H54 (cell line): Measurements from ENCODE around the gene XYLB.
"Not testable (repeated sequence)": the region's sequence is repeated elsewhere in the genome, so short reads cannot be mapped to it uniquely, and the experiment has no call there.

Experiments
- DNase-seq: peaks from one replicate; pipeline ENCODE4 v3.0.0; 2011; ENCODE audit warnings: low spot score, mixed read lengths; ENCODE audit not compliant: insufficient read length
- FAIRE-seq: peaks from 3 replicates; lab custom pipeline; 2011; peaks lifted over from hg19 to GRCh38; lab: Jason Lieb, UNC
- POLR2A ChIP-seq: IDR thresholded peaks from 2 replicates; pipeline ENCODE4 v1.6.1; 2011; ENCODE audit warnings: low read depth, mild to moderate bottlenecking, low read length

Gene XYLB

GRCh38 chr3:38314764-38315487 lies 31.7 kb upstream of the XYLB start:
- TF ChIP-seq POLR2A: no peak
- DNase-seq: no peak
- no peak for FAIRE-seq

- FAIRE-seq (no peak), DNase-seq (no peak)
- TF ChIP-seq POLR2A: no peak
Measured at GRCh38 chr3:38315488-38316230, 30.9 kb upstream of the XYLB start.

DNA sequence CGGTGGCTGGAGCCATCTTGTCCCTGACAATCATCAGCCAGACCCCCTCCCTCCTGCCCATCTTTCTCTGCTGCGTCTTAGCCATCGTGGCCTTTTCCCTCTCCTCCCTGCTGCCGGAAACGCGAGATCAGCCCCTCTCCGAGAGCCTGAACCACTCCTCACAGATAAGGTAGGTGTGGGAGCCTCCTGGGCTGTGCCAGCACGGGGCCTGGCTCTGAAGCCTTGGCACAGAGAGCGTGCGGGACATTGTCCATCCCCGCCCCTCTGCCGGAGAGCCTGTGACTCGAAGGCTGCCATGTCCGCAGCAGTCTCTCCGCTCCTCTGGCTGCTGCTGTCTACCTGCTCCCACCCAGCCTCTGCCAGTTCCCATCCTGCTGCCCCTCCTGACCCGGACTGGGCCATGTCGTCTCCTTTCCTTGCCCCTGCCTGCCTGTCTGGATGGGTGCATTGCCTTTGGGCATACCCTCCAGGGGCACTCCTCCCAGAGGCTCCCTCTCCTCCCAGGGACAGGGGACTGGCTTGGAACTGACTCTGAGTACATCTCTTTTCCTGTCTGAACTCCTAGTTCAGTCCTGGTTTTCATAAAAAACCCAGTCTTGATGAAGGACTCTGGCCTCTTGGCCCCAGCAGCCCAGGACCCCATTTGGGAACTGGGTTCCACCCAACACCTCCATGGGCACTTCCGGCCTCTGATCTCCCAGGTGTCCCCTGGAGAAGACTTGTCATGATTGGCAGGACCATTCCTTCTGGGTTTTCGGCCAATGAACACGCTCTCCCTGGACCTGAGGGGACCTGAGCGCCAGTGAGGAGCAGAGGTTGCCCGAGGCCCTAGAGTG lies 30.0 kb upstream of the XYLB start:
- no peak for DNase-seq
- FAIRE-seq: no peak
- no peak for TF ChIP-seq POLR2A

GRCh38 chr3:38317192-38317759 lies 29.3 kb upstream of the XYLB start:
- no peak for TF ChIP-seq POLR2A
- FAIRE-seq: no peak
- DNase-seq: no peak

DNA sequence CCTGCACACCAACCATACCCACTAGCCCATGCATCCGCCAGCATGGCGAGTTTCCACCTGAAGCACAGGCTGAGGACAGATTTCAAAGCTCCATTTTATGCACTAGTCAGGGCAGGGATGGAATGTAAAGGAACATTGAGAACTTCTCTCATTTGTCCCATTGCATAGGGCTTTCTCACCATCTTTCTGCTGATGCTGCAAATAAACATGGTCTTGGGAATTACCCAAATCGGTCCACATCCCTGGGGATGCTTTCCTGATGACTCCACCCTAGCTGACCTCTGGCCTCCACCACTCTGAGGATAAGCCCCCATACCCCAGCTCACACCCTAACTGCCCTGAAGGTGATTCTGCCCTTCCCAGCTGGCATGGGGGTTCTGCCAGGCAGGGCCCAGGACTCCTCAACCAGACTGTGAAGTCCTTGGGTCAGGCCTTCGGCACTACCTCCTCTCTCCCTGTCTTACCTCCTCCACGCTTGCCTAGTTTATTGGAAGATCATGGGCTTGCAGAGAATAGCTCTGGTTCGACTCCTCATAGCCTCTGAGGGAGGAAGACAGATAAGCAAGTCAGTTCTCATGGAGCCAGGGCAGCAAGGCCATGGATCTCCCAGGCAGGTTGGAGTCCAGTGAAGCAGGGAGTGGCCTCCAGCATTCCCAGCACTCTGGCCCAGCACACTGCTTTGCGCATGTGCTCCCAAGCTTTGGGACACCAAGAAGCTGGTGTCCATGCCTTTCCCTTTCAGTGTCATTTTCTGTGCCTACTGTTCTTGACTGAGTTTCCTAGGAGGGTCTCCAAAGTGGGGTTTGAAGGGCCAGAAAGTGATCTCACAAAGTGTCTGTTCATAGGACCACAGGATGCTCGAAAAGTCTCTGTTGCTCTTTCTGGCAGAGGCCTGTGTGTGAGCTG lies 27.6 kb upstream of the XYLB start:
- FAIRE-seq: no peak
- no peak for DNase-seq
- TF ChIP-seq POLR2A: no peak

- not testable (repeated sequence) for FAIRE-seq, DNase-seq
Measured at GRCh38 chr3:38320638-38321037, 25.9 kb upstream of the XYLB start.

- FAIRE-seq (no peak), DNase-seq (no peak)
- TF ChIP-seq POLR2A: no peak
Measured at GRCh38 chr3:38323060-38323459, 23.5 kb upstream of the XYLB start.

DNA sequence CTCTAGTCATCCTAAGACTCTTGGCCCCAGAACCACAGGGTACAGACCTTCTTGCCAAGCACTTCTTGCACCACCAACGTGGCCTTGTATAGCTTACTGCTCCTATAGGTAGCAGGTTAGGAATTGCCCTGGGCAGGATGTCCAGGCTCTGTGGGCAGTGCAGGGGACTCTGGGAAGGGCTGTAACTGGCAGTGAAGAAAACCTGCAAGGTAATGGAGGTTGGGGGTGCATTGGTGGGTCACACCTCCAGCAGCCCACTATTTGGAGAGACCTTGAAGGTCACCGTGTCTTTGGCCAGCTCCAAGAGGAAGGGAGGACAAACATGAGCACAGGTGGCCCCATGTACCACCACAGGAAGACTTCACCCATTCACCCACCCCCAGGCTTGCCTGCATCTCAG lies 21.3 kb upstream of the XYLB start:
- no peak for TF ChIP-seq POLR2A

DNA sequence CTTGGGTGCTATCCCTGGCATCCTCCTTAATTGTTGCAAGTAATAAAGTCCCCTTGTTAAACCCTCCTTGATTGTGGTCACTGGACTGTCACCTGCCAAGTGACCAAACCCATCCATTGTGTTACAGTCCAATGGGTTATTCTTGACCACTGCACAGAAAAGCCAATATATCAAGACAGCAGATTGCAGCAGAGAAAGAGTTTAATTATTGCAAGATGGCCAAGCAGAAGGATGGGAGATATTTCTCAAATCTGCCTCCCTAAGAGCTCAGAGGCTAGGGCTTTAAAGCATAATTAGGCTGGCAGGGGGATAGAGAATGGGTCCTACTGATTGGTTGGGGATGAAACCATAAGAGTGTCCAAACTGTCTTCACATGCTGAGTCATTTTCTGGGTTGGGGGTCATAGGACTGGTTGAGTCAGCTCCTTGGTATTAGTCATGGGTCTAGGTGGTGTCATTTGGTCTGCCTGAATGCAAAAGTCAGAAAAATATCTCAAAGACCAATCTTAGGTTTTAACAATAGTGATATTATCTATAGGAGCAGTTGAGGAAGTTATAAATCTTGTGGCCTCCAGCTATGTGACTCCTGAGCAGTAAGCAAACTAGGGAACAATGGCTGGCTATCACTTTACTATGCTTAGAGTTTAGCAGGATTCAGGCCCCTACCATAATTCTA lies 19.1 kb upstream of the XYLB start:
- no peak for FAIRE-seq
- no peak for DNase-seq
- TF ChIP-seq POLR2A: no peak

More for the DNA sequence above, 21.3 kb upstream of the XYLB start:
- FAIRE-seq (no peak), DNase-seq (no peak)

GRCh38 chr3:38331257-38332022 lies 15.1 kb upstream of the XYLB start:
- DNase-seq: no peak
- no peak for FAIRE-seq
- no peak for TF ChIP-seq POLR2A

DNA sequence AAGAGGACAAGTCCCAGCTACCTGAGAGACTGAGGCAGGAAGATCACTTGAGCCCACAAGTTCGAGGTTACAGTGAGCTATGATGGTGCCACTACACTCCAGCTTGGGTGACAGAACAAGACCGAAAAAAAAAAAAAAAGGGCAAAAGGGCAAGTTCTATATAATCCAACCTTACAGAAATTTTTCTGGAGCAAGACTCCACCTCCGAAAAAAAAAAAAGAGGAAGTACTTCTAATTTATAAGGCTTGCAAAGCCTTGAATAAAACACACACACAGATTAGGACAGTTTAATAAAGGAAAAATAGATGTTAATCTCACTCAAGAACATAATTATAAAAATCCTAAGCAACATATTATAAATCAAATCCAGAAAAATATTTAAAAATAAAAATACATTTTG lies 14.4 kb upstream of the XYLB start:
- no peak for FAIRE-seq
- no peak for TF ChIP-seq POLR2A
- DNase-seq: no peak
